ENCODE measurements around the gene PKIB.

Gene PKIB

DNA sequence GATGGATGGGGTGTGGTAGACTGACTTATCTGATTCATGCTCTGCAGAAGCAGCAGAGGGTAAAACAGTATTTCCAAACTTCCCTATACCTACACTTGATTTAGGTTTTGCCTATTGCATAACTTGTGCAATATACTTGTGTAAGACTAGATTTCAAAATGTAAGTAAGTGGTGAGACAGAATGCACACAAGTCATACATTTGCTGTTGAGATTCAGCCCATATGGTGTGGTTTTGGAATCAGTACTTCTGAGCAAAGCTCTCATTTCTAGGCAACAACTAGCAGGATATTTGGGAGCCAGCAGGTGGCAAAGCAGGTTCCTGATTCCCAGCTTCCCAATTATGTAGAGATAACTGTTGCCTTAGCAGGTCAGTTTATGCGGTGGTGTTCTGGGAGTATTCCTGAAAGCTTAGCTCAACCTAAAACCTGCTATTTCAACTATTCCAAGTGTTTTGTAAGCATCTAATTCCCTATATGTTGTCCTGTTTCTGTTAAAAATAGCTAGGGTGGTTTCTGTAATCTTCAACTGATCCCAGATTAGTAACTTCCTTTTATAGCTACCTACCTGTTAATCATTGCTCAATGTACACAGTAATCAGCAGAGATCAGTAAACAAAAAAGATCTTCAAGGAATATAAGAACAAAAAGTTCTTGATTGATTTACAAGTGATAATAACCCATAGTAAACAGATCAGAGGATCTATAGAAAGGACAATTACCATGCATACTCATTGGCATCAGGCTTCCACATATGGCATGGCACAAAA, 160.8 kb downstream of the PKIB start:
- DNase-seq (ENCODE audit: low read depth): peak; percentile 73
- H3K4me3 ChIP-seq (ENCODE audit: low read depth, low read length): no peak overlapping the region
- no peak for TF ChIP-seq POLR2A (IDR thresholded peaks at IDR 0.05; ENCODE audit: extremely low read depth, insufficient read length)
- TF ChIP-seq MYC (IDR thresholded peaks at IDR 0.05; ENCODE audit: low read depth, low read length): no peak
- TF ChIP-seq, protein P1, sequence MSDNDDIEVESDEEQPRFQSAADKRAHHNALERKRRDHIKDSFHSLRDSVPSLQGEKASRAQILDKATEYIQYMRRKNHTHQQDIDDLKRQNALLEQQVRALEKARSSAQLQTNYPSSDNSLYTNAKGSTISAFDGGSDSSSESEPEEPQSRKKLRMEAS (IDR thresholded peaks at IDR 0.05; ENCODE audit: low read depth, low read length): no peak
- TF ChIP-seq, protein P2, sequence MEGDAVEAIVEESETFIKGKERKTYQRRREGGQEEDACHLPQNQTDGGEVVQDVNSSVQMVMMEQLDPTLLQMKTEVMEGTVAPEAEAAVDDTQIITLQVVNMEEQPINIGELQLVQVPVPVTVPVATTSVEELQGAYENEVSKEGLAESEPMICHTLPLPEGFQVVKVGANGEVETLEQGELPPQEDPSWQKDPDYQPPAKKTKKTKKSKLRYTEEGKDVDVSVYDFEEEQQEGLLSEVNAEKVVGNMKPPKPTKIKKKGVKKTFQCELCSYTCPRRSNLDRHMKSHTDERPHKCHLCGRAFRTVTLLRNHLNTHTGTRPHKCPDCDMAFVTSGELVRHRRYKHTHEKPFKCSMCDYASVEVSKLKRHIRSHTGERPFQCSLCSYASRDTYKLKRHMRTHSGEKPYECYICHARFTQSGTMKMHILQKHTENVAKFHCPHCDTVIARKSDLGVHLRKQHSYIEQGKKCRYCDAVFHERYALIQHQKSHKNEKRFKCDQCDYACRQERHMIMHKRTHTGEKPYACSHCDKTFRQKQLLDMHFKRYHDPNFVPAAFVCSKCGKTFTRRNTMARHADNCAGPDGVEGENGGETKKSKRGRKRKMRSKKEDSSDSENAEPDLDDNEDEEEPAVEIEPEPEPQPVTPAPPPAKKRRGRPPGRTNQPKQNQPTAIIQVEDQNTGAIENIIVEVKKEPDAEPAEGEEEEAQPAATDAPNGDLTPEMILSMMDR (IDR thresholded peaks at IDR 0.05; ENCODE audit: low read depth, low read length): no peak

DNA sequence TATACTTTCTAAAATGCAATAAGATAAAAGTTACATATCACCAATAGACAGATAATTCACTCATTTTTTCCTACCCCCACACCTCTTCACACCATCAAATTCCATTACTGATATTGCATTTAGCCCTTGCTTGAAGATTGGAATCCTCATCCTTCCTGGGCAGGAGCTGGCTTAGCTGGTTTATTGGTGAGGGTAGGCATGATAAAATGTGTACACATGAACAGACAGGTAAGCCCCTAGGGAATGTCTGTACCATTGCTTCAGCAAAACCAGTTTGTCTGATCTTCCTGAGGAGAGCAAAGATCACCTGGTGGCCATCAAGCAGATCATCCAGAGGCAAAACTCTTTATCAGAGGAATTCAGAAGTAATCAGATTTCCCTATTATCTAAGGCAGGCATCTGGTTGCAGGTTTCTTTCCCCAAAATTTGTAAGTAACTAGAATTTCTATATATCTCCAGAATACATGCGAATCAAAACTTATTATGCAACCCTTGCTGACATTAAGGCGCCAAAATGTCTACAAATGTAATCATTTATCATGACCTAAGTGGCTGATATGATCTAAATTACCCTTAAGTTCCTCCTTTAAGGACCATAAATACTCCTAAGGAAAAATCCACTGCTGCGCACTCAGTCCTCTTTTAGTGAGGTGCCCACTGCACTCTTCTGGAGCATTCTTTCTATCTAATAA, 162.7 kb downstream of the PKIB start:
- H3K4me3 ChIP-seq (ENCODE audit: low read depth, low read length): no peak overlapping the region
- DNase-seq (ENCODE audit: low read depth): no peak
- TF ChIP-seq, protein P1 (IDR thresholded peaks at IDR 0.05; ENCODE audit: low read depth, low read length): no peak
- TF ChIP-seq, protein P2 (IDR thresholded peaks at IDR 0.05; ENCODE audit: low read depth, low read length): no peak
- TF ChIP-seq MYC (IDR thresholded peaks at IDR 0.05; ENCODE audit: low read depth, low read length): no peak
- no peak for TF ChIP-seq POLR2A (IDR thresholded peaks at IDR 0.05; ENCODE audit: extremely low read depth, insufficient read length)

All from NB4 (cell line).